NK-92 (cell line): ENCODE results near the gene ATAD3B.
"Not testable (repeated sequence)": the region's sequence is repeated elsewhere in the genome, so short reads cannot be mapped to it uniquely, and the experiment has no call there.

Experiments
- DNase-seq: peaks from one replicate; lab custom pipeline; 2025; ENCODE audit not compliant: unreplicated experiment; lab: John Stamatoyannopoulos, UW

ATAD3B gene

GRCh38 chr1:1509465-1509850, 37.9 kb downstream of the ATAD3B start:
- not testable (repeated sequence) for DNase-seq

GRCh38 chr1:1510912-1511532, 39.5 kb downstream of the ATAD3B start:
- no peak for DNase-seq

GRCh38 chr1:1511533-1512285, 40.1 kb downstream of the ATAD3B start, which contains the start of gene ATAD3A:
TSS of gene ATAD3A (plus strand) at chr1:1512162. CDS start at chr1:1512269, 107 bp downstream.
- peak; percentile 61 for DNase-seq

- not testable (repeated sequence) for DNase-seq
These were observed 40.9 kb downstream of the ATAD3B start for GRCh38 chr1:1512425-1512824.

- DNase-seq: not testable (repeated sequence)
These were observed 42.1 kb downstream of the ATAD3B start for GRCh38 chr1:1513675-1514074.

GRCh38 chr1:1514376-1514775, 42.8 kb downstream of the ATAD3B start:
- not testable (repeated sequence) for DNase-seq

GRCh38 chr1:1516923-1517322, 45.4 kb downstream of the ATAD3B start:
- not testable (repeated sequence) for DNase-seq

GRCh38 chr1:1517973-1518620, 46.5 kb downstream of the ATAD3B start:
- no peak for DNase-seq

- not testable (repeated sequence) for DNase-seq
These were observed 47.0 kb downstream of the ATAD3B start for GRCh38 chr1:1518621-1519007.

GRCh38 chr1:1519805-1520505, 48.4 kb downstream of the ATAD3B start:
- not testable (repeated sequence) for DNase-seq

- no peak for DNase-seq
These were observed 49.8 kb downstream of the ATAD3B start for GRCh38 chr1:1521331-1521730.

GRCh38 chr1:1522536-1522935, 51.0 kb downstream of the ATAD3B start:
- not testable (repeated sequence) for DNase-seq

- DNase-seq: not testable (repeated sequence)
These were observed 51.7 kb downstream of the ATAD3B start for GRCh38 chr1:1523226-1523625.

GRCh38 chr1:1523651-1524050, 52.1 kb downstream of the ATAD3B start:
- DNase-seq: not testable (repeated sequence)

GRCh38 chr1:1524750-1525383, 53.3 kb downstream of the ATAD3B start:
- DNase-seq: not testable (repeated sequence)

GRCh38 chr1:1526476-1526875, 54.9 kb downstream of the ATAD3B start:
- DNase-seq: not testable (repeated sequence)

- DNase-seq: no peak
These were observed 55.7 kb downstream of the ATAD3B start for GRCh38 chr1:1527092-1527816.

- no peak for DNase-seq
These were observed 57.0 kb downstream of the ATAD3B start for GRCh38 chr1:1528301-1529267.

- DNase-seq: no peak
These were observed 57.8 kb downstream of the ATAD3B start for GRCh38 chr1:1529321-1529720.
